GM19043 (cell line): ENCODE data around the gene FNDC8.
"Not testable (repeated sequence)": the region's sequence is repeated elsewhere in the genome, so short reads cannot be mapped to it uniquely, and the experiment has no call there.

Experiments
- ATAC-seq: cut with Tn5 transposase; IDR thresholded peaks from one replicate; pipeline ENCODE4 v1.9.1; 2021; ENCODE audit warnings: low read depth; ENCODE audit not compliant: unreplicated experiment

The FNDC8 gene

DNA sequence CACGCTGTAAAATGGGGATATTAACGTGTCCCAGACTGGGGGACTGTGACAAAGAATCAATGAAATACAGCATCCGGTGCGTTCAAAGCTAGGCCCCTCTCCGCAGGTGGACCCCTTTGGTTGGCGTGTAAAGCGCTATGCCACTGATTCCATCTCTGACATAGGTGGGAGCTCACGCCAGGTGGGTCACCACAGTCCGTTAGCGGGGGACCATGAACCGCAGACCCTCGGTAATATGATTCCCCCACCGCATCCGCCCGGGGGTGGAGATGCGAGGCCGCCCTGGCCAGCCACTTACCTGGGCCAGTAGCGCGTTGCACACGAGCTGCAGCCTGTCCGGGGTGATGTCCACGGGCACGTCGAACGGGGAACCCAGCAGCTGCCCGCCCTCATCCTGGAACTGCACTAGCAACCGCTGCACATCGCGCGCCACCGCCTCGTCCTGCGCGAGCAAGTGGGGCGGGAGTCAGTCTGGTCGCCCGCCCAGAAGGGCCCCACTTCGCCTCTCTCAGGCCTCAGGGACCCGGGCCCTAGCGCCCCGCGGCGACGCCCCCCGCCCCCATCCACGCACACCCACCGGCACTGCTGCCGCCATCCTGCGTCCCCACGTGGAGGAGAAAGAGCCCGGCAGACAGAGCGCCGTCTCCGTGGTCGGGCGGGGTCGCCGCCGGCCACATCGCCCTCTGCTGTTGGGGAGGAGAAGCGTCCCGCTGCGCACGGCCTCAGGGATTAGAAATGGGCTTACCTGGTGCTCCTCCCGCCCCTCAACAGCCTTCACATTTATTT is 20.5 kb downstream of the FNDC8 start, which contains the start of gene NLE1:
Gene NLE1 (minus strand): TSS at position 623 of the 786 bp plus-strand sequence. CDS start 28 bp downstream, at position 595.
- peak; percentile 87 for ATAC-seq

GRCh38 chr17:35142467-35142796 is 21.0 kb downstream of the FNDC8 start:
- no peak for ATAC-seq

DNA sequence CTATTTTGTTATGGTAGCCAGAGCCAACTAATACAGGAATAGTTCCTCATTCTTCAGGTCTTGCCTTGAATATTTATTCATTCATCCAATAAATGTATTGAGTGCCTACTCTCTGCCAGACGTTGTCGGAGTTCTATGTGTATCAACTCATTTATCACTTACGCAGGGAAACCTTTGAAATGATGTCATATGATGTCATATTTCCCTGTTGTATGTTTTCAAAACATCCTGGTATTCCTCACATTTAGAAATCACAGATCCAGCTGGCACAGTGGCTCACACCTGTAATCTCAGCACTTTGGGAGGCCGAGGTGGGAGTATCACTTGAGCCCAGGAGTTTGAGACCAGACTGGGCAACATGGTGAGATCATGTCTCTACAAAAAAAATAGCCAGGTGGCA is 23.4 kb downstream of the FNDC8 start:
- no peak for ATAC-seq

GRCh38 chr17:35146214-35146833 is 24.9 kb downstream of the FNDC8 start:
- ATAC-seq: no peak

GRCh38 chr17:35147375-35147905 is 26.0 kb downstream of the FNDC8 start, which contains the start of gene UNC45B:
UNC45B (plus strand) TSS chr17:35147817; CDS start chr17:35148264, 447 bp downstream.
- no peak for ATAC-seq

- ATAC-seq: no peak
Observed at GRCh38 chr17:35148144-35148543, 26.7 kb downstream of the FNDC8 start.

DNA sequence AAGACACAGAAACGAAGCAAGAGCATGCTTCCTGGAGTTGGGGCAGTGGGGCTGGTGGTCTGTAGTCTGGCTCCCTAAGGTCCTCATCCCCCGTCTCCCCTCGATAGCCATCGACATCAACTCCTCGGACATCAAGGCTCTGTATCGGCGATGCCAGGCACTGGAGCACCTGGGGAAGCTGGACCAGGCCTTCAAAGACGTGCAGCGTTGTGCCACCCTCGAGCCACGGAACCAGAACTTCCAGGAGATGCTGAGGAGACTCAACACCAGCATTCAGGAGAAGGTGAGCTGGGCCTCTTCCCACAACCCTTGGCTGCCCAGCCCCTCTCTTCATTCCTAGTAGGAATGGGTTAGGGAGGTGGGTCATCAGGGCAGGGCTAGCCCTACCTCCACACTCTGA is 28.5 kb downstream of the FNDC8 start:
- ATAC-seq: no peak

DNA sequence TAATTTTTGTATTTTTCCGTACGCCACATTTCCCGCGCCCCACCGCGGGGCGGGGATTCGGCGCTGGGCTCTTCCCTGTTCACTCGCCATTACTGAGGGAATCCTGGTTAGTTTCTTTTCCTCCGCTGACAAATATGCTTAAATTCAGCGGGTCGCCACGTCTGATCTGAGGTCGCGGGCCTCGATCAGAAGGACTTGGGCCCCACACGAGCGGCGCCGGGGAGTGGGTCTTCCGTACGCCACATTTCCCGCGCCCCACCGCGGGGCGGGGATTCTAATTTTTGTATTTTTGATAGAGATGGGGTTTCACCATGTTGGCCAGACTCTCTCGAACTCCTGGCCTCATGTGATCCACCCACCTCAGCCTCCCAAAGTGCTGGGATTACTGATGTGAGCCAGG is 29.7 kb downstream of the FNDC8 start:
- not testable (repeated sequence) for ATAC-seq

DNA sequence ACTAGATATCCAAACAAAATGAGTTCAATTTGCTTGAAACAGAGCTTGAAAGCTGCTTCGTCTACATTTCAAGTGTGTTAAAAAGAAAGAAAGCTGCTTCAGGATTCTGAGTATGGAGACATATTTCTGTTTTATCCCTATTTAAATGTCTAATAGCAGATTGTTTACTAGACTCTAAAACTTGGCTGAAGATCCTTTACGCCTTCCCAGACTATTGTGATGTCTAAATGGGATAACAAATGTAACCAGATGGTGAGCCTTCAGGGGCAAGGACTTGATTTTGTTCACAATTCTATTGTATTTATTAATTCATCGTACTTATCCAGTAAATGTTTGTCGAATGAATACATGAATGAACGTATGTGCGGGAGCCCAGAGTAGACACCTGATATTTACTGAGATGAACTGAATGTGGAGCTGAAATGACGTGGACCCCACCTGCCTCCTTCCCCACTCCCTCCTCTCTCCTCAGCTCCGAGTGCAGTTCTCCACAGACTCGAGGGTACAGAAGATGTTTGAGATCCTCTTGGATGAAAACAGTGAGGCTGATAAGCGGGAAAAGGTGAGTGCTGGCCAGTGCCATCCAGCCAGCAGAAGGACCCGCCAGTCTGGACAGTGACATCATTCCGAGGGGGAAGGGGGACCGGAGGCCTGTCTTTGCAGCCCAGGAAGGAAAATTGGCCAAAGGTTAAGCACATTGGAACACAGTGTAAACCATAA is 31.2 kb downstream of the FNDC8 start:
- ATAC-seq: no peak

DNA sequence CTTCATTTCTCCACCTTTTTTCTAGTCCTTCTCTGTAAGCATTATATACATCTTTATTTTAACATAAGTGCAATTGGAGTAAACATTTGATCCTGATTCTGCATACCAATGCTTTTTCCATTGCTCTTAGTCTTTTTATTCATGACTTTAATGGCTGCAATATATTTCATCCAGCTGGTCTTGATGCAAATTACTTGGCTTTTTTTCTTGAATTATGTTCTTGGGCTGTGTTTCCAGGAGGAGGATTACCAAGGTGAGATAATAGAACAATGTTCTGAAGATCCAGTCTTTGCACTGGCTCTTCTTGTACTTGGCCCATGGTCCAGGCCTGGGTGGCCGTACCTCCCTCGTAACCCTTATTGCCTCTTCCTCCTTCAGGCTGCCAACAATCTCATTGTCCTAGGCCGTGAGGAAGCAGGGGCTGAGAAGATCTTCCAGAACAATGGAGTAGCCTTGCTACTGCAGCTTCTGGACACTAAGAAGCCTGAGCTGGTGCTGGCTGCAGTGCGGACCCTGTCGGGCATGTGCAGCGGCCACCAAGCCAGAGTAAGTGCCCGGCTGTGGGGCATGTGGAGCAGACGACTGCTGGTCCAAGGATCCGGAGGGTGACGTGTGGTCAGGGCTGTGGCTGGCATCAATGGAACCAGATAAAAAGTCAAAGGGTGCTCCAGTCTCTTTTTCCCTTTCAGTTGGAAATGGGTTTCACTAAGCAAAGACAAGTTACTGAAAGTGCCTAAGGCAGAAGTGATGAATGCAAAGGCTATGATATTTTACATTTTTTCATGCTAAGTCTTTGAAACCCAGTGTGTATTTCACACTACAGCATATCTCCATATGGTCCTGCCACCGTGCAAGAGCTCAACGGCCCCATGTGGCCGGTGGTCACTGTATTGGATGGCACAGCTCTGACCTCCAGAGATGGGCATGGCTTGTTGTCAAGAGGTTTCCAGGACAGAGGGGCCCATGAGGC is 33.1 kb downstream of the FNDC8 start:
- ATAC-seq: no peak

DNA sequence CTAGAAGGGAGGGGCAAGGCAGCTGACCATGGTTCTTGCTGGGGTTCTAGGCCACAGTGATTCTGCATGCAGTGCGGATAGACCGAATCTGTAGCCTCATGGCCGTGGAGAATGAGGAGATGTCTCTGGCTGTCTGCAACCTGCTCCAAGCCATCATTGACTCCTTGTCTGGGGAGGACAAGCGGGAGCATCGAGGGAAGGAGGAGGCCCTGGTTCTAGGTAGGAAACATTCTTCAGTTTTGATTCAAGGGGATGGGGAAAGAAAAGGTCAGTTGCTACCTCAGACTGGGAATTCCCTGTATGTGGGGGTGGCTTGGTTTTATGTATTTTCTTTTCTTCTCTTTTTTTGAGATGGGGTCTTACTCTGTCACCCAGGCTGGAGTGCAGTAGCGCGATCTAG is 33.8 kb downstream of the FNDC8 start:
- ATAC-seq: no peak

DNA sequence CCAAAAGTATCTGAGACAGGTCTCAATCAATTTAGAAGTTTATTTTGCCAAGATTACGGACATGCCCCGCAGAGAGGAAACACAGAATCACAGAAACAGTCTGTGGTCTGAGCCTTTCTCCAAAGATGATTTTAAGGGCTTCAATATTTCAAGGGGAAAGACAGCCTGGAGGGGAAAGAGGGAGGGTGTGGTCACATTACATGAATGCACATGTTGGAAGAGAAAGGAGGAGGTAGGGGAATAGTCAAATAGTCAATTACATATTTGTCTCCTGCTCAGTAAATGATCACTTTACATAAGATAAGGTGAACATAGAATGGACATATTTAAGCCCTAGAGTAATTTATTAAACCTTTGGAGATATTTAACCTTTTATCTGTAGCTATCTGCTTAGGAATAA is 38.5 kb downstream of the FNDC8 start:
- no peak for ATAC-seq

GRCh38 chr17:35160354-35161201 is 39.2 kb downstream of the FNDC8 start:
- ATAC-seq: no peak

GRCh38 chr17:35161281-35161761 is 39.9 kb downstream of the FNDC8 start:
- ATAC-seq: no peak

DNA sequence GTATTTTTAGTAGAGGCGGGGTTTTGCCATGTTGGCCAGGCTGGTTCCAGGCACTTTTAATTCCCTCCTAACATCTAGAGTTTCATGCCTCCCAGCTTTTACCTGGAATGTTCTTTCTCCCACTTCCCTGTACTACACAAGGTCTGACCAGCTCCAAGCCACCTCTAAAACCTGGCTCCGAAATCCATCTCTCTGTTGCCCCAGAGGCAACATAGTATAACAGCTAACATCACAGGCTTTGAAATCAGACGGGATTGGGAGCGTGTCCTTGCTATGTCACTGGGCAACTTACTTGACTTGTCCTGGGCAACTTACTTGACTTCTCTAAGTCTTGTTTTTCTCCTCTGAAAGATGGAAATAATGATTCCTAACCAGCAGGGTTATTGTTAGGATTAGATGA is 41.3 kb downstream of the FNDC8 start:
- ATAC-seq: no peak

- ATAC-seq: no peak
Observed at GRCh38 chr17:35163886-35164285, 42.5 kb downstream of the FNDC8 start.

DNA sequence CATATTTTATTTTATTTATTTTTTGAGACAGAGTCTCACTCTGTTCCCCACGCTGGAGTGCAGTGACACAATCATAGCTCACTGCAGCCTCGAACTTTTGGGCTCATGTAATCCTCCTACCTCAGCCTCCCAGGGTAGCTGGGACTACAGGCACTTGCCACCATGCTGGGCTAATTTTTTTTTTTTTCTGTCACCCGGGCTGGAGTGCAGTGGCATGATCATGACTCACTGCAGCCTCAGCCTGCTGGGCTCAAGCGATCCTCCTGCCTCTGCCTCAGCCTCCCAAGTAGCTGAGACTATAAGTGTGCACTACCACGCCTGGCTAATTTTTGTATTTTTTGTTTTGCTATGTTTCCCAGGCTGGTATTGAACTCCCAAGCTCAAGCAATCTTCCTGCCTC is 43.3 kb downstream of the FNDC8 start:
- no peak for ATAC-seq

- ATAC-seq: no peak
Observed at GRCh38 chr17:35166526-35166925, 45.1 kb downstream of the FNDC8 start.

DNA sequence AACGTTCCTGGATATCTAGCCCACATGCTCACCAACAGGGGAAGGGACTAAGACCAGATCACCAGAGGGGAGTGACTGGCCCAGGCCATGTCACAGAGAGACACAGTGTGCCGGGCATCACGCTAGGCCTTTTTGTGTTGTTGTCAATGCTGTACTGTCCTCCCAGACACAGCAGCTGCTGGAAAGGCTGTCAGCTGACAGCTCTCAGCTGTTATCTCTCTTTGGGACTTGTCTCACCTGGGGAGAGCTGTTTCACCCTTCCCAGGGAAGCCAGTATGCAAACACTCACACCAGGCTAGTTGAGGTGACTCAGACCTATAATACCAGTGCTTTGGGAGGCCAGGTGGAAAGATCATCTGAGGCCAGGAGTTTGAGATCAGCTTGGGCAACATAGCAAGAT is 45.6 kb downstream of the FNDC8 start:
- ATAC-seq: no peak
